NCI-H2107 treated with DMSO at 0.1 percent for 48 hours (cell line): ENCODE data around the gene PPP1R13B.

Source experiments
- DNase-seq: peaks from one replicate; lab custom pipeline; 2025; ENCODE audit not compliant: unreplicated experiment; lab: John Stamatoyannopoulos, UW

PPP1R13B gene

DNA sequence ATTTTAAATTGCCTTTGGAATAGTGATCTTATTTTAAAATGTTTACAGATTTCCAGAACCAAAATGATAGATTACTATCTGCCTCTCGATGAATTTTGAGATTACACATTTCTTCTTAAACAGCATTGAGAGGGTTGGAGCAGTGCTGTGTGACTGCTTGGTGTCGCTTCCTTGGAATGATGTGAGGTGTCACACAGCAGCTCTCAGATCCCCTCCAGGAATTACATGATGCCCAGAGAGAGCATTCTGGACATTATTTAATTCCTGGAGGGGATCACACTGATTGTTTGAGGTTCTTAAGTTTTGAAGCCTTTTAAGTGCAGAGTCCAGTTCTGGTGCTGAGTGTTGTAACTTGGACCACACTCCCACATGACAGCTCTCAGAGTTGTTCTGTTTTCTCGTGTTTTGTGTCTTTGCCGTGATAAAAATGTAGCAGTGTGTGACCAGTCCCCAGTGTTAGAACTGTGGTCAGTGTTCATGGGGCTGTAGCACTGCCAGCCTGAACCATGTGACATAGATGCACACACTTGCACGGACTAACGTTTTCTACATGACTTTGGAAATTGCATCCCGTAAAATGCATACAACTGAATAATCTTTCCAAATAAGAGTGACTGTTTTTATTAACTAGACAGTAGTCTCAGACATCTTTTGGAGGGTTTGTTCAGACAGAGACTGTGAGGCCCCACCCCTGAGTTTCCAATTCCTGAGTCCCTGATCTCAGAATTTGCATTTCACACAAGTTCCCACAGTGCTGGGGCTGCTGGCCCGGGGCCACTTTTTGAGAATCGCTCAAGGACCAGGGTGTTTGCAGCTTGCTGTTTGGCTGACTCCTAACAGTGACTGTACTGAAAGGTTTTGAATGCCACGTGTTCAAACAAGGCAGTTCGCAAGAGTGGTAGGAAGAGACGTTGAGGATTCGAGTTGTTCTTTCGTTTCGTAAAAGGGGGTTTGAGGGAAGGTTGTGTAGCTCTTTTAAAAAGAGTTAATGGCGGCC is 158.2 kb downstream of the PPP1R13B start:
- no peak for DNase-seq

DNA sequence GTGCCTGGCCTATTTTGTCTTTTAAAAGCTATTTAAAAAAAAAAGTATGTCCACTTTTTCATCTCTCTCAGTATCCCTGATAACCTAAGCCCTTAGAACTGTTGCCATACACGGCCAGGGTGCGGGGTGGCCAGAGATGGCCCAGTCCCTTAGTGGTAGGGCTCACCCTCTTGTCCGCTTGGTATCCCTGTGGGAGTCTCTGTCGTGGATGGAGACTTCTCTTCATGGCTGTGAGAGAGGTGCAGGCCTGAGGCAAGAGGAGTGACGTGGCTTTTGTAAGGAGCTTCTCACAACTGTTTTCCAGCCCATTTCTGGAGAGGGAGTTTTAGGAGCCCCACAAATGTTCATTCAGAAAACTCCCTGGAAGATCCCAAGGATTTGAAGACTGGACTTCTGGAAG is 158.9 kb downstream of the PPP1R13B start:
- no peak for DNase-seq

DNA sequence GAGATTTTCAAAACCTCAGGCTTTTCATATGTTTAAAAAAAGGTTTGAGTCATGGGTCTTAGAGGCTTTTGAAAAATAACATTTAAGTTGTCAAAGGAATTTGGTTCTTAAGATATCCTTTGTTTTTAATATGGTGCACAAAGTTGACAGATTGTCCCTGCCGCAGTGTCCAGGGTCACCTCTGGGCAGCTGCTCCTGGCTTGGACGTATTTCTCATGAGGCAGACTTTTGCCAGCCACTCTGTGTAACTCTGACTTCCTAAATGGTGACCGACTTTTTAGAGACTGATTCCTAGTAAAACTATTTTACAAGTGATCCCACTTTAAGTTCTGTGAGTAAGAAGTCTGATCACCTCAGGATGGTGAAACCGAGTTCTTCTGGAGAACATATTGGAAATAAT is 159.7 kb downstream of the PPP1R13B start:
- DNase-seq, result no peak

DNA sequence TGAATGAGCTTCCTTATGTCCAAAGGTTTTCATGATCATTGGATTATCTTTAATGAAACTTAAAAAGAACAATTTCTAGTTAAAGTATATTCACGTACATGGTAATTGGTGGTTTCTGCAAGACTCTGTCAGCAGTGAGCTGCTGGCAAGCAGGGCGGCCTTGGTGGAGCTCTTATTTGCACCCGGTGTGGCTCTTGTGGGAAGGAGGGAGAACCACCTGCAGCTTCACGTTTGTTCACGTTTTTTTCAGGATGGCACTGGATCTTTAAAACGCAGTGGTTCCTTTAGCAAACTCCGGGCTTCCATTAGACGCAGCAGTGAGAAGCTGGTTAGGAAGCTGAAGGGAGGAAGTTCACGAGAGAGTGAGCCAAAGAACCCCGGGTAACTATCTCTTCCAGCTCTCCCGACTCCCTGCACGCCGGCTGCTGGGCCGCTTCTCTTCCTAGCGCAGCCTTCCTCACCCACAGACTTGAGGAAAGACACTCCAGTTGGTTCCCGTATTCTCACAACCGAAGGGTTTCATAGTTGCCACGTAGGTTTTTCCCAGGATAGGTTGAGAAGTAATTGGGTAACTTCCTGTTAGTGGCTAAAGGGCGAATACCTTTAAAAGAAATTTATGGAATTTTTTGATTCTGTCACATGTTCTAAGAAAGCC is 160.4 kb downstream of the PPP1R13B start:
- DNase-seq, result no peak

GRCh38 chr14:103685276-103686211 is 161.8 kb downstream of the PPP1R13B start:
- DNase-seq, result no peak

DNA sequence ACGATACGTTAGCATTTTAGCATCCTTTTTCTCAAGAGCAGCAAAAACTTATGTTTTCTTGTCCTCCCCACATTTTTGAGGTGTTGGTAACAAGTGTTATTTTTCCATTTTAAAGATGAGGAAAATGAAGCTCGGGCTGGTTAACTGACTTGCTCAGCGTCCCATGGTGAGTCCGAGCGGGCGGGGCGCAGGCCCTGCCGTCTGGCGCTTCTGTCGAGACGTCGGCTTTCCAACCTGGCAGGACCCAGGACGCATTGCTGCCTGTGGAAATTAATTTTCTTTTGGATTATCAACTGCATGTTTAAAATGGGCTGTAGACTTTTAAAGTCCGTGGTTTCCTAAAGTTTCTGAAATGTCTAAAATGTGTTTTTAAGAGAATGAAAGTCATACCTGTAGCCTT is 162.5 kb downstream of the PPP1R13B start:
- no peak for DNase-seq

- DNase-seq, result no peak
Observed at GRCh38 chr14:103684471-103684870, 162.9 kb downstream of the PPP1R13B start.
